Measurements from ENCODE around the gene PKIB.

GRCh38 chr6:122647765-122648164, 37.6 kb downstream of the PKIB start:
- TF ChIP-seq JUND (IDR thresholded peaks at IDR 0.05; ENCODE audit: low read depth, low read length) (no peak), CTCF (IDR thresholded peaks at IDR 0.05 in 2 of 3, conservative IDR thresholded peaks at IDR 0.05 in 1 of 3; ENCODE audit: control insufficient read depth in 2 of 3, extremely low read depth in 1 of 3, insufficient read depth in 1 of 3, low read depth in 3 of 3, low read length in 3 of 3) (no peak), TCF12 (IDR thresholded peaks at IDR 0.05; ENCODE audit: low read depth, low read length) (no peak)

Data from GM12878 (cell line).